GM19468 (cell line): ENCODE data around the gene SHC4.

Source experiments
- ATAC-seq: cut with Tn5 transposase; IDR thresholded peaks from one replicate; pipeline ENCODE4 v1.9.1; 2021; ENCODE audit warnings: mild to moderate bottlenecking, moderate library complexity, moderate number of reproducible peaks; ENCODE audit not compliant: unreplicated experiment; ENCODE audit errors: extremely low read depth

The SHC4 gene

GRCh38 chr15:48777645-48778330, 185.9 kb downstream of the SHC4 start:
- ATAC-seq, result no peak

DNA sequence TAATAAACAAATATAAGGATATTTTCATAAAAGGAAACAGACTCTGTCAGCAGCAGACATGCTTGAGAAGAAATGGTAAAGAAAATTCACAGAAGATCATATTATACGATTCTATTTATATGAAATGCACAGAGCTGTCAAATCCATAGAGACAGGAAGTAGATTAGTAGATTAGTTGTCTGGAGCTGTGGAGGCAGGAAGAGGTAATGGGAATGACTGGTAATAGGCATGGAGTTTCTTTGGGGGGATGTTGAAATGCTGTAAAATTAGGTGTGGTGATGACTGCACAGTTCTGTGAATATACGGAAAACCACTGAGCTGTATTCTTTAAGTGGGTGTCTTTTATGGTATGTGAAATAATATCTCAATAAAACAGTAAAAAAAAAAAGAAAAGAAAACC, 188.2 kb downstream of the SHC4 start:
- ATAC-seq, result no peak

GRCh38 chr15:48774484-48774883, 189.2 kb downstream of the SHC4 start:
- no peak for ATAC-seq
